HepG2 (cell line): ENCODE measurements around the gene DDX39B. TPM values are rescaled to one million over a fixed set of nuclear protein-coding genes. Genes with fewer than 3 reads are reported as not detected.

ENCODE experiments used
- CHCHD3 ChIP-seq: sonication (generic); formaldehyde crosslinking; IDR thresholded peaks from 2 replicates; pipeline ENCODE4 v1.8.0; 2022; ENCODE audit warnings: mild to moderate bottlenecking, missing genetic modification reagents, moderate library complexity
- HHEX ChIP-seq: IDR thresholded peaks from 2 replicates; pipeline ENCODE4 v1.6.1; 2016; ENCODE audit warnings: control low read depth
- HMG20A ChIP-seq: IDR thresholded peaks from 2 replicates; pipeline ENCODE4 v1.6.1; 2016; ENCODE audit warnings: borderline replicate concordance
- HNRNPLL ChIP-seq: fragments of 200-400 bp; formaldehyde crosslinking; IDR thresholded peaks from 2 replicates; pipeline ENCODE4 v1.6.1; 2017; ENCODE audit warnings: mild to moderate bottlenecking, low read depth, low read length; ENCODE audit not compliant: poor library complexity, severe bottlenecking
- HOXA7 ChIP-seq: sonication (generic); formaldehyde crosslinking; IDR thresholded peaks from 2 replicates; pipeline ENCODE4 v1.8.1; 2022; ENCODE audit warnings: mild to moderate bottlenecking, missing genetic modification reagents, moderate library complexity
- MIXL1 ChIP-seq: IDR thresholded peaks from 2 replicates; pipeline ENCODE4 v1.6.1; 2016
- MLLT10 ChIP-seq: sonication (generic); formaldehyde crosslinking; IDR thresholded peaks from 2 replicates; pipeline ENCODE4 v1.4.0; 2020; ENCODE audit warnings: missing genetic modification reagents
- SATB2 ChIP-seq: sonication (generic); formaldehyde crosslinking; IDR thresholded peaks from 2 replicates; pipeline ENCODE4 v1.5.0; 2020; ENCODE audit warnings: missing genetic modification reagents
- SMARCE1 ChIP-seq: fragments of 450-650 bp; IDR thresholded peaks from 2 replicates; pipeline ENCODE4 v1.6.1; 2017; ENCODE audit warnings: borderline replicate concordance
- TAF15 ChIP-seq: fragments of 200-400 bp; formaldehyde crosslinking; IDR thresholded peaks from one replicate; pipeline ENCODE4 v1.6.1; 2018; ENCODE audit warnings: mild to moderate bottlenecking, low read depth, low read length; ENCODE audit not compliant: poor library complexity, severe bottlenecking
- ZKSCAN5 ChIP-seq: sonication (generic); formaldehyde crosslinking; IDR thresholded peaks from 2 replicates; pipeline ENCODE4 v1.5.1; 2020; ENCODE audit warnings: mild to moderate bottlenecking, missing genetic modification reagents
- ZNF17 ChIP-seq: sonication (generic); formaldehyde crosslinking; IDR thresholded peaks from 2 replicates; pipeline ENCODE4 v1.5.0; 2020; ENCODE audit warnings: mild to moderate bottlenecking, missing genetic modification reagents
- ZNF432 ChIP-seq: sonication (generic); formaldehyde crosslinking; IDR thresholded peaks from 2 replicates; pipeline ENCODE4 v1.5.0; 2020; ENCODE audit warnings: missing genetic modification reagents, mild to moderate bottlenecking, borderline replicate concordance
- polyA plus RNA-seq, 8 experiments: library from polyadenylated mRNA; depleted of rRNA in 3 of 8; stranded (reverse) in 7 of 8; unstranded in 1 of 8; fragments of >200 nt; fragmentation: Illumina TruSeq in 4 of 8; extraction: Trizol in 4 of 8; gene quantifications; 2 replicates each; pipeline versions ENCODE4 v1.2.1 to v1.2.3, GENCODE V29; 2011 to 2016; ENCODE audit warnings: low read depth in 4 of 8, missing spikeins in 1 of 8, mixed read lengths in 1 of 8; ENCODE audit not compliant: insufficient read depth in 1 of 8
- total RNA-seq, 5 experiments: library from RNA; depleted of rRNA; stranded (reverse); fragments of >200 nt; fragmentation: Illumina TruSeq; extraction: Trizol; gene quantifications; 2 replicates each; pipeline ENCODE4 v1.2.3, GENCODE V29; 2016; ENCODE audit warnings: low read depth in 1 of 5
- TF ChIP-seq, protein P1 (sequence below): sonication (generic); formaldehyde crosslinking; IDR thresholded peaks from 2 replicates; pipeline ENCODE4 v1.4.0; 2020; ENCODE audit warnings: missing genetic modification reagents, borderline replicate concordance
- TF ChIP-seq, protein P2 (sequence below): sonication (generic); formaldehyde crosslinking; IDR thresholded peaks from 2 replicates; pipeline ENCODE4 v1.5.1; 2020; ENCODE audit warnings: mild to moderate bottlenecking, missing genetic modification reagents, moderate library complexity
- TF ChIP-seq, protein P3 (sequence below): sonication (generic); formaldehyde crosslinking; IDR thresholded peaks from 2 replicates; pipeline ENCODE4 v1.5.0; 2020; ENCODE audit warnings: missing genetic modification reagents
- TF ChIP-seq, protein P4 (sequence below): IDR thresholded peaks from 2 replicates; pipeline ENCODE4 v1.4.0; 2020; ENCODE audit warnings: mild to moderate bottlenecking, missing genetic modification reagents

Gene DDX39B
- total and polyA plus RNA-seq, 2 of the 13 experiments (the other 11 are each of a cell fraction or from before 2014, with no cell fraction given): 570 to 678 TPM

DNA sequence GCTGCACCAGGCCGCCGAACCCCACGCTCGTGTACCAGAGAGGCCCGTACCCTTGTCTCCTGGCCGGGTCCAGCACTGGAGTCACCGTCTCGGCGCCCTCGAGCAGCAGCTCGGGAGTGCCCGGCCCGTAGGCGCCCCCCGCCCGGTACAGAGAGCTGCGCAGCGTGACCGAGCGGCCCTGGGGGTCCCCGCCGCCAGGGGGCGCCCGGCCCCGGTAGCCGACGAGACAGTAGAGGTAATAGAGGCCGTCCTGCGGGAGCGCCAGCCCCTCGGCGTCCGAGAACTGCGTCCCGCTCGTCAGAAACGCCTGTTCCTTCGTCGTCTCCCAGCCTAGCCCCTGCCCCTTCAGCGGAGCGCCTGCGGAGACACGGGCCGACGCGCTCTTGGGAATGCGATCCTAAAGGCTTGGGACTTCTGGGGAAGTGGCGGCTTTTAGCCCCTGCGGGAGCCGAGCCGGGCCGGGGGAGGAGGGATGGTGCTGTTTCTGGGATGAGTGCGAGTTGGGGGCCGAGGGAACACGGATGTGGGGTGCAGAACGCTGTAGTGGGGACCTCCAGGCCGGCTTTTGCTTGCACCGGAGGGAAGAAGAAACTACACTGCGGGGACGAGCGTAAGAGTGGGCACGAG is 39.1 kb upstream of the DDX39B start (continued):
- TF ChIP-seq CHCHD3 (CRISPR knock-in tag) (peak; percentile 52; the same call in 1 of the 2 replicates), HHEX (CRISPR knock-in tag) (no peak), SATB2 (CRISPR knock-in tag) (0 out of 2 replicates have a peak, but pooled peaks have one; percentile 56), ZNF17 (CRISPR knock-in tag) (no peak), MLLT10 (CRISPR knock-in tag) (no peak), MIXL1 (CRISPR knock-in tag) (peak; percentile 48; the same call in 1 of the 2 replicates), ZKSCAN5 (CRISPR knock-in tag) (no peak), HMG20A (CRISPR knock-in tag) (0 out of 2 replicates have a peak, but pooled peaks have one; percentile 12), ZNF432 (peak; percentile 44; the same call in 1 of the 2 replicates), HNRNPLL (peak; percentile 97), HOXA7 (CRISPR knock-in tag) (no peak), TAF15 (peak; percentile 45), SMARCE1 (no peak)
- TF ChIP-seq, protein P1, sequence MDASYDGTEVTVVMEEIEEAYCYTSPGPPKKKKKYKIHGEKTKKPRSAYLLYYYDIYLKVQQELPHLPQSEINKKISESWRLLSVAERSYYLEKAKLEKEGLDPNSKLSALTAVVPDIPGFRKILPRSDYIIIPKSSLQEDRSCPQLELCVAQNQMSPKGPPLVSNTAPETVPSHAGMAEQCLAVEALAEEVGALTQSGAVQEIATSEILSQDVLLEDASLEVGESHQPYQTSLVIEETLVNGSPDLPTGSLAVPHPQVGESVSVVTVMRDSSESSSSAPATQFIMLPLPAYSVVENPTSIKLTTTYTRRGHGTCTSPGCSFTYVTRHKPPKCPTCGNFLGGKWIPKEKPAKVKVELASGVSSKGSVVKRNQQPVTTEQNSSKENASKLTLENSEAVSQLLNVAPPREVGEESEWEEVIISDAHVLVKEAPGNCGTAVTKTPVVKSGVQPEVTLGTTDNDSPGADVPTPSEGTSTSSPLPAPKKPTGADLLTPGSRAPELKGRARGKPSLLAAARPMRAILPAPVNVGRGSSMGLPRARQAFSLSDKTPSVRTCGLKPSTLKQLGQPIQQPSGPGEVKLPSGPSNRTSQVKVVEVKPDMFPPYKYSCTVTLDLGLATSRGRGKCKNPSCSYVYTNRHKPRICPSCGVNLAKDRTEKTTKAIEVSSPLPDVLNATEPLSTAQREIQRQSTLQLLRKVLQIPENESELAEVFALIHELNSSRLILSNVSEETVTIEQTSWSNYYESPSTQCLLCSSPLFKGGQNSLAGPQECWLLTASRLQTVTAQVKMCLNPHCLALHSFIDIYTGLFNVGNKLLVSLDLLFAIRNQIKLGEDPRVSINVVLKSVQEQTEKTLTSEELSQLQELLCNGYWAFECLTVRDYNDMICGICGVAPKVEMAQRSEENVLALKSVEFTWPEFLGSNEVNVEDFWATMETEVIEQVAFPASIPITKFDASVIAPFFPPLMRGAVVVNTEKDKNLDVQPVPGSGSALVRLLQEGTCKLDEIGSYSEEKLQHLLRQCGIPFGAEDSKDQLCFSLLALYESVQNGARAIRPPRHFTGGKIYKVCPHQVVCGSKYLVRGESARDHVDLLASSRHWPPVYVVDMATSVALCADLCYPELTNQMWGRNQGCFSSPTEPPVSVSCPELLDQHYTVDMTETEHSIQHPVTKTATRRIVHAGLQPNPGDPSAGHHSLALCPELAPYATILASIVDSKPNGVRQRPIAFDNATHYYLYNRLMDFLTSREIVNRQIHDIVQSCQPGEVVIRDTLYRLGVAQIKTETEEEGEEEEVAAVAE (CRISPR knock-in tag): no peak
- TF ChIP-seq, protein P2, sequence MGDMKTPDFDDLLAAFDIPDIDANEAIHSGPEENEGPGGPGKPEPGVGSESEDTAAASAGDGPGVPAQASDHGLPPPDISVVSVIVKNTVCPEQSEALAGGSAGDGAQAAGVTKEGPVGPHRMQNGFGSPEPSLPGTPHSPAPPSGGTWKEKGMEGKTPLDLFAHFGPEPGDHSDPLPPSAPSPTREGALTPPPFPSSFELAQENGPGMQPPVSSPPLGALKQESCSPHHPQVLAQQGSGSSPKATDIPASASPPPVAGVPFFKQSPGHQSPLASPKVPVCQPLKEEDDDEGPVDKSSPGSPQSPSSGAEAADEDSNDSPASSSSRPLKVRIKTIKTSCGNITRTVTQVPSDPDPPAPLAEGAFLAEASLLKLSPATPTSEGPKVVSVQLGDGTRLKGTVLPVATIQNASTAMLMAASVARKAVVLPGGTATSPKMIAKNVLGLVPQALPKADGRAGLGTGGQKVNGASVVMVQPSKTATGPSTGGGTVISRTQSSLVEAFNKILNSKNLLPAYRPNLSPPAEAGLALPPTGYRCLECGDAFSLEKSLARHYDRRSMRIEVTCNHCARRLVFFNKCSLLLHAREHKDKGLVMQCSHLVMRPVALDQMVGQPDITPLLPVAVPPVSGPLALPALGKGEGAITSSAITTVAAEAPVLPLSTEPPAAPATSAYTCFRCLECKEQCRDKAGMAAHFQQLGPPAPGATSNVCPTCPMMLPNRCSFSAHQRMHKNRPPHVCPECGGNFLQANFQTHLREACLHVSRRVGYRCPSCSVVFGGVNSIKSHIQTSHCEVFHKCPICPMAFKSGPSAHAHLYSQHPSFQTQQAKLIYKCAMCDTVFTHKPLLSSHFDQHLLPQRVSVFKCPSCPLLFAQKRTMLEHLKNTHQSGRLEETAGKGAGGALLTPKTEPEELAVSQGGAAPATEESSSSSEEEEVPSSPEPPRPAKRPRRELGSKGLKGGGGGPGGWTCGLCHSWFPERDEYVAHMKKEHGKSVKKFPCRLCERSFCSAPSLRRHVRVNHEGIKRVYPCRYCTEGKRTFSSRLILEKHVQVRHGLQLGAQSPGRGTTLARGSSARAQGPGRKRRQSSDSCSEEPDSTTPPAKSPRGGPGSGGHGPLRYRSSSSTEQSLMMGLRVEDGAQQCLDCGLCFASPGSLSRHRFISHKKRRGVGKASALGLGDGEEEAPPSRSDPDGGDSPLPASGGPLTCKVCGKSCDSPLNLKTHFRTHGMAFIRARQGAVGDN (CRISPR knock-in tag): peak; percentile 92
- TF ChIP-seq, protein P3, sequence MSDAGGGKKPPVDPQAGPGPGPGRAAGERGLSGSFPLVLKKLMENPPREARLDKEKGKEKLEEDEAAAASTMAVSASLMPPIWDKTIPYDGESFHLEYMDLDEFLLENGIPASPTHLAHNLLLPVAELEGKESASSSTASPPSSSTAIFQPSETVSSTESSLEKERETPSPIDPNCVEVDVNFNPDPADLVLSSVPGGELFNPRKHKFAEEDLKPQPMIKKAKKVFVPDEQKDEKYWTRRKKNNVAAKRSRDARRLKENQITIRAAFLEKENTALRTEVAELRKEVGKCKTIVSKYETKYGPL: no peak
- TF ChIP-seq, protein P4, sequence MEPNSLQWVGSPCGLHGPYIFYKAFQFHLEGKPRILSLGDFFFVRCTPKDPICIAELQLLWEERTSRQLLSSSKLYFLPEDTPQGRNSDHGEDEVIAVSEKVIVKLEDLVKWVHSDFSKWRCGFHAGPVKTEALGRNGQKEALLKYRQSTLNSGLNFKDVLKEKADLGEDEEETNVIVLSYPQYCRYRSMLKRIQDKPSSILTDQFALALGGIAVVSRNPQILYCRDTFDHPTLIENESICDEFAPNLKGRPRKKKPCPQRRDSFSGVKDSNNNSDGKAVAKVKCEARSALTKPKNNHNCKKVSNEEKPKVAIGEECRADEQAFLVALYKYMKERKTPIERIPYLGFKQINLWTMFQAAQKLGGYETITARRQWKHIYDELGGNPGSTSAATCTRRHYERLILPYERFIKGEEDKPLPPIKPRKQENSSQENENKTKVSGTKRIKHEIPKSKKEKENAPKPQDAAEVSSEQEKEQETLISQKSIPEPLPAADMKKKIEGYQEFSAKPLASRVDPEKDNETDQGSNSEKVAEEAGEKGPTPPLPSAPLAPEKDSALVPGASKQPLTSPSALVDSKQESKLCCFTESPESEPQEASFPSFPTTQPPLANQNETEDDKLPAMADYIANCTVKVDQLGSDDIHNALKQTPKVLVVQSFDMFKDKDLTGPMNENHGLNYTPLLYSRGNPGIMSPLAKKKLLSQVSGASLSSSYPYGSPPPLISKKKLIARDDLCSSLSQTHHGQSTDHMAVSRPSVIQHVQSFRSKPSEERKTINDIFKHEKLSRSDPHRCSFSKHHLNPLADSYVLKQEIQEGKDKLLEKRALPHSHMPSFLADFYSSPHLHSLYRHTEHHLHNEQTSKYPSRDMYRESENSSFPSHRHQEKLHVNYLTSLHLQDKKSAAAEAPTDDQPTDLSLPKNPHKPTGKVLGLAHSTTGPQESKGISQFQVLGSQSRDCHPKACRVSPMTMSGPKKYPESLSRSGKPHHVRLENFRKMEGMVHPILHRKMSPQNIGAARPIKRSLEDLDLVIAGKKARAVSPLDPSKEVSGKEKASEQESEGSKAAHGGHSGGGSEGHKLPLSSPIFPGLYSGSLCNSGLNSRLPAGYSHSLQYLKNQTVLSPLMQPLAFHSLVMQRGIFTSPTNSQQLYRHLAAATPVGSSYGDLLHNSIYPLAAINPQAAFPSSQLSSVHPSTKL (CRISPR knock-in tag): peak; percentile 65; the same call in 1 of the 2 replicates
